Measurements from ENCODE around the gene TBXT.

DNA sequence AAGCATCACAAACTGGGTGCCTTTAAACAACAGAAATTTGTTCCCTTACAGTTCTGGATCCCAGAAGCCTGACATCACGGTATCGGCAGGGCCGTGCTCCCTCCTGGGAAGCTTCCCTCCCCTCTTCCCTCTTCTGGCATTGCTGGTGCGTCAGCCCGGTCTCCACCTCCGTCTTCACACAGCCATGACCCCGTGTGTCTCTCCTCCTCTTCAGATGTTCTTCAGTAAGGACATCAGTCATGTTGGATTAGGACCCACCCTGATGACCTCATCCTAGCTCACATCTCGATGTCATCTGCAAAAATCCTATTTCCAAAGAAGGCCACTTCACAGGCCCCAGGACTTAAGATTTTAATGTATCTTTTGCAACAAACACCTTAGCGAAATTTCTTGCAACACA, 38.4 kb upstream of the TBXT start:
- TF ChIP-seq TAF1 (IDR thresholded peaks at IDR 0.05; ENCODE audit: borderline replicate concordance, insufficient read depth, low read length), result no peak
- TF ChIP-seq POLR2AphosphoS5 (IDR thresholded peaks at IDR 0.05; ENCODE audit: low read depth, low read length), result no peak
